Measurements from ENCODE around the gene SH2D6.
"Not testable (repeated sequence)": the region's sequence is repeated elsewhere in the genome, so short reads cannot be mapped to it uniquely, and the experiment has no call there.

Gene SH2D6

GRCh38 chr2:85475799-85476490 is 57.4 kb downstream of the SH2D6 start:
- no peak for DNase-seq

- DNase-seq = no peak
These were observed 58.1 kb downstream of the SH2D6 start for GRCh38 chr2:85476624-85477023.

GRCh38 chr2:85477884-85478283 is 59.4 kb downstream of the SH2D6 start:
- DNase-seq = no peak

GRCh38 chr2:85481818-85482777 is 63.6 kb downstream of the SH2D6 start:
- DNase-seq = no peak

GRCh38 chr2:85484615-85485014 is 66.1 kb downstream of the SH2D6 start:
- not testable (repeated sequence) for DNase-seq

- DNase-seq = no peak
These were observed 67.3 kb downstream of the SH2D6 start for GRCh38 chr2:85485815-85486214.

Data from stimulated activated CD4-positive, alpha-beta T cell treated with anti-CD3 and anti-CD28 coated beads, Interleukin-1b, Interleukin-23, amount 100 ng/mL, for 48 hours (primary cell).